Measurements from ENCODE around the gene FLYWCH2. TPM values are rescaled to one million over a fixed set of nuclear protein-coding genes. Genes with fewer than 3 reads are reported as not detected.
A peak's percentile ranks its signal among the peaks of the same experiment; 100 is the strongest.
"Not testable (repeated sequence)": the region's sequence is repeated elsewhere in the genome, so short reads cannot be mapped to it uniquely, and the experiment has no call there.

FLYWCH2 gene
- total RNA-seq, 1 donor: 54.1 TPM

DNA sequence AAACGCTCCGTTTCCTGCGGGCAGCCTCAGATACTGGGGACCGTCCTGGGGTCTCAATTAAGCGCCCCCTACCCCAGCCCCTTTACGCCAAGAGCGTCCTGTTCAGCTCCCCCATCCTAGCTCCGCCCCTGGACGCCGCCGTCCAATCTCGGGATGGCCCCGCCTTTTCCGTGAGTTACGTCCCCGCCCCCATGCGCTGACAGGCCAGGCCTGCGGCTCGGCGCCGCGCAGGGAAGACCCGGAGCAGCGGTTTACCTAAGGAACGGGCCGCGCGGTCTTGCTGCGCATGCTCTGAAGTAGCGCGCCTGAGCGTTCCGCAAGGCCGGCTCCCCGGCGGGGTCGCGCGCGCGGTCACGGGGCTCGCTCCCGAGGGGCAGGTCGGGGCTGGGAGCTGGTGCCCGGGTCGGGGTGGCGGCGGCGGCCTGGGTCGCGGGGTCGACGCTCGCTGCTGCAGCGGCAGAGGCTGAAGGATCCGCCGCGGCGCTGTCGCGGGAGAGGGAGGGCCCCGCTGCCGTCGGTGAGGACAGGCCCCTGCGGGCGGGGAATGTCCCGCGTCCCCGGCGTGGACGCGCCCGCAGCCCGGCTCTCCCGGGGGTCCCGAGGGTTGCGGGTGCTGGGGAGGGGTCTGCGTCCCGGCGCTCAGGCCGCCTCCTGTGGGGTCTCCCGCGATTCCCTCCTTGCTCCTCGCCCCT lies 28.8 kb downstream of the FLYWCH2 start, which contains the start of gene FLYWCH1:
Gene FLYWCH1, plus strand, starts transcription at position 294 of the 692 bp plus-strand sequence. CDS start 17,755 bp downstream, outside the sequence.
- DNase-seq (ENCODE audit: low read depth in 2 of 3, low spot score in 2 of 3): peak; percentile 96 to 98 (median 97)

DNA sequence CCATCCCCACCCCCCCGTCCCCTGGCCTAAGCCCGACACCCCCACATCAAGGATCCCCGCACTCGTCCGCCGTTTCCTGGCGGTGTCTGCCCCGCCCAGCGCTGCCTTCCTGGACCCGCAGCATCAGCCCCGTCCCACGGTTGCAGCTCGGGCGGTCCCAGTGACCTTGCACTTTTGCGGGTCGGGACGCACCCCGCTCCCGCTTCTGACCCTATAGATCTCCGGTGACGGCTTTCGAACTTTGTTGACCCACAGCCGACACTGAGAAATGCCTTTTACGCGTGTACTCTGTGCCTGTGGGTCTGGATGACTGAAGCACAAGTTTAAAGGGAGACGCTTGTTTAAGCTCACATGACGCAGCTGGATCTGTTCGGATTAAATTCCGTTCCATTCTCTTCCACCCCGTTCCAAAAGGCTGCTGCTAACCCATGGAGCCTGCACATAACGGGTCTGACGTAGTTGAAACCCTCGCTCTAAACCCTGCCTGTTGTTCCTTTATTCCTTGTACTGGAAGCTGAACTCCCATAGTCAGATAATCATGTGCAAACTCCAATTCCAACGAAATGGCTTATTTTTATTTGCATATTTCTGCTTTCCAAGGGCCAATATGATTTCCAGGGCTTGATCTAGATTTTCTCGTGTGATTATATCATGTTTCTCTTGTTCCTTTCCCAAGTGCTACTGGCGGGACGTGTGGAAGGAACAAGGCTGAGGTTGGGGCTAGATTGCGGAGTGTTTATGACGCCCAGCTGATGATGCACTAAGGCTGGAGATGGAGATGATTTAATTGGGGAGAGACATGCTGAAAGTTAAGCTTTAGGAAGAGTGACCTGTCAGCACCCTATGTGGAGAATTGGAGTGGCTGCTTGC lies 29.6 kb downstream of the FLYWCH2 start:
- peak; percentile 14 to 44 (median 25) for DNase-seq (ENCODE audit: low read depth in 2 of 3, low spot score in 2 of 3)

DNA sequence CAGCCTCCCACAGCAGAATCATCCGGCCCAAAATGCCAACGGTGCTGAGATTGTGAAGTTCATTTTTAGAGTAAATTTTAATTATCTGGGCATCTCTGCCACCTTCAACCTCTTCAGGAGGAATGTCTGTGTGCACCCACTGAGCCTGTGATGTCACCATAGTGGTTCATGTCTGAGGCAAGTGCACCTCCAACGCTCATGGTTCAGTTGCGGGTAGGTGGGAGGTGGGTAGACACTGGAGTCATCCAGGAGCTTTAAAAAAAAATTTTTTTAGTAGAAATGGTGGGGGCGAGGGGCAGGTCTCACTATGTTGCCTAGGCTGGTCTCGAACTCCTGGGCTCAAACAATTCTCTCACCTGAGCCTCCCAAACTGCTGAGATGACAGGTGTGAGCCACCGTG lies 30.6 kb downstream of the FLYWCH2 start:
- no peak for DNase-seq (ENCODE audit: low read depth in 2 of 3, low spot score in 2 of 3)

DNA sequence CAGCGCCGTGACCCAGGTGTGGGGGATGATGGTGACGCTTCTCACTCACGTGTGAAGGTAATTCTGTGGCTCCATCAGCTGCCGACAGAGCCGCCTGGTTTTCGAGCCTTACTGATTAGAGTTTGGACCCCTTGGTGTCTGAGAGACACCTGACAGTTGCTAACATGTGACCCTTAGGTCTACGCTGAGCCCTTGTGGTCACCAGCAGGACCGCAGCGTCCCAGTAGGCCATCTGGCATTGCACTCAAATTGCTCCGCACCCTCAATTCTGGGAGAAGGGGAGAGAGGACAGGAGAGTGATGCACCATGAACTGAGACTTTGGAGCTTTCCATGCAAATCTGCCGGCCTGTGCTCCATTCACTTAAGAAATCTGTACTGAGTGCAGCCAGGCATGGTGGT lies 31.2 kb downstream of the FLYWCH2 start:
- DNase-seq (ENCODE audit: low read depth in 2 of 3, low spot score in 2 of 3): no peak

GRCh38 chr16:2915196-2915929 lies 32.3 kb downstream of the FLYWCH2 start:
- no peak for DNase-seq (ENCODE audit: low read depth in 2 of 3, low spot score in 2 of 3)

DNA sequence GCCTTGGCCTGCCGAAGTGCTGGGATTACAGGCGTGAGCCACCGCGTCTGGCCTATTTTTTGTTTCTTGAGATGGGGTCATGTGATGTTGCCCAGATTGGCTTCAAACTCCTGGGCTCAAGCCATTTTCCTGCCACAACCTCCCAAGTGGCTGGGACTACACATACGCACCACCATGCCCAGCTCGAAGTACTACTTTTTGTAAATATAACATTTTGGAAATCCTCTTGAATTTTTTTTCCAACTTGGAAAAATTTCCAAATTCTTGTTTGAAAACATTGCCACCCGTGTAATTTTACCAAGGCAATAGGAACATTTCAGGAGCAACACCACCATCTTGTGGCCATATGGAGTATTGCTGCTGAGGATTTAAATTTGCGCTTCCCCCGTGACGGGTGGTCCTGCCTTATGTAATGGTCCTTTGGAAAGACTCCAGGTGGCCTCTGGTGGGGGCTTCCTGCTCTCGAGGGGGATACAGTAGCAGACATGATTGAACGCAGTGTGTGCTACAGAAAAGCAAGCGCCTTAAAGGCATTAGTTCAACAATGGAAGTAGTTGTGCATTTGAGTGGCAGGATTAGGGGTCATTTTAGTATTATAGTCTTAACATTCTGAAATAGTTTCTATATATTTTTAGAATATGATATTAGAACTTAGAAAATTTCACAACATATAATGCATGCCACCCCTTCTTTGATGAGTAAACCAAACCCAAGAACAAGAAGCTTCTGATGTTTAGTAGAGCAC lies 36.7 kb downstream of the FLYWCH2 start:
- peak; percentile 58 to 81 (median 68) for DNase-seq (ENCODE audit: low read depth in 2 of 3, low spot score in 2 of 3)

DNA sequence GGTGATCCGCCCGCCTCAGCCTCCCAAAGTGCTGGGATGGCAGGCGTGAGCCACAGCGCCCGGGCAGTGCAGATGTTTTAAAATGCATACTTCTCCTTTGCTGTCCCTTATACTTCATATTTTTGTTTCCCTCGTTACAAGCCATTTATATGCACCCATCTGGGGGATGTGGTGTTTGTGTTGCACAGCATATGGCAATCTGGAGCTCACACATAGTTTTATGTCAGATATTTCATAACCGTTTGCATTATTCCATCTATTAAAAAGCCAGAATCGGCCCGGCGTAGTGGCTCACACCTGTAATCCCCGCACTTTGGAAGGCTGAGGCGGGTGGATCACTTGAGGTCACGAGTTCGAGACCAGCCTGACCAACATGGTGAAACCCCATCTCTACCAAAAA lies 40.5 kb downstream of the FLYWCH2 start:
- DNase-seq (ENCODE audit: low read depth in 2 of 3, low spot score in 2 of 3): no peak

DNA sequence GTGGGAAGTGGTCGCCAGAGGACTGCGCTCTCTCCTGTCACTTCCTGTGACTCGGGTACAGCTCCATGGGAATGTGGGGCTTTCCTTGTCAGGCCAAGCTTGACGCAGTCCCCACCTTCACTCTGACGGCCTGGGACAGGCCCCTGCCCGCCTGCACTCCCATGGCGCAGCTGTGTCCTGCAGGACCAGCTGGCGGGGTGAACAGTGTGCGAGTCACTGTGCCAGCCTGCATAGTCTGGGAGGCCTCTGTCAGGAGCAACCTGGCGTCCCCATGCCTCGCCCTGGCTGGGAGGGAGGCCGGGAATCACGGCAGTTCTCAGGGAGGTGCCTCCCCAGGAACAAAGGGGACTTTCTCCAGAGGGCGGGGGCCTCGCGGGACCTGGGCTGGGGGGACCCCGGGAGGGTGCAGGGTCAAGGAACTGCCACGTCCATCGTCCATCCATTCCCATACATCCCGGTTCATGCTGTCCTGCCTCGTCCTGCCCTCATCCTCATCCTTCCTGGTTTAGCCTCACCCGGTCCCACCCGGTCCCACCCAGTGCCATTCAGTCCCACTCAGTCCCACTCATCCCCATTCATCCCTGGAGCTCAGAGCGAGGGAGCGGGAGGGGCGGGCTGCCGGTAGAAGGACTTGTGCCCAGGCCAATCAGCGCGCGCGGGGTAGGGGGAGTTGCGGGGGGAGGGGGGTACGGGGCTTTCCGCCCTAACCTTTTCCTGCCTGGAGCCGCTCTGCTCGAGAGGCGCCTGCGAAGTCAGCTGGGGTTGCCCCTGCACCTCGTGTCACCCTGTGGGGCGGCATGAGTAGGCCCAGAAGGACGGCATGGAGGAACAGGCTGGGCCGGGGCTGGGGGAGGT lies 42.1 kb downstream of the FLYWCH2 start:
- no peak for DNase-seq (ENCODE audit: low read depth in 2 of 3, low spot score in 2 of 3)

GRCh38 chr16:2925951-2926649 lies 43.1 kb downstream of the FLYWCH2 start:
- DNase-seq (ENCODE audit: low read depth in 2 of 3, low spot score in 2 of 3): no peak

DNA sequence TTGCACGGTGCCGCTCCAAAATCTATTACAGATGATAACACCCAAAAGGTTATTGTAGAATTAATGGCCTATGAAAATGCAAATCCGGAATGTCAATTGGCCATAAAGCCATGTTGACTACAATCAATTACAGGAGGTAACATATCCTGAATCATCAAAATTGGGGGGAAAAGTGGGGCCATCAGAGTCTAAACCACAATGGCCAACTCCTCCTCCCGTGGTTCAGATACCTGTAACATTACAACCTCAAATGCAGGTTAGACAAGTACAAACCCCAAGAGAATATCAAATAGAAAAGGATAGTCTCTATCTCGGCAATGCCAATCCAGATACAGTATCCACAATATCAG lies 43.6 kb downstream of the FLYWCH2 start:
- no peak for DNase-seq (ENCODE audit: low read depth in 2 of 3, low spot score in 2 of 3)

DNA sequence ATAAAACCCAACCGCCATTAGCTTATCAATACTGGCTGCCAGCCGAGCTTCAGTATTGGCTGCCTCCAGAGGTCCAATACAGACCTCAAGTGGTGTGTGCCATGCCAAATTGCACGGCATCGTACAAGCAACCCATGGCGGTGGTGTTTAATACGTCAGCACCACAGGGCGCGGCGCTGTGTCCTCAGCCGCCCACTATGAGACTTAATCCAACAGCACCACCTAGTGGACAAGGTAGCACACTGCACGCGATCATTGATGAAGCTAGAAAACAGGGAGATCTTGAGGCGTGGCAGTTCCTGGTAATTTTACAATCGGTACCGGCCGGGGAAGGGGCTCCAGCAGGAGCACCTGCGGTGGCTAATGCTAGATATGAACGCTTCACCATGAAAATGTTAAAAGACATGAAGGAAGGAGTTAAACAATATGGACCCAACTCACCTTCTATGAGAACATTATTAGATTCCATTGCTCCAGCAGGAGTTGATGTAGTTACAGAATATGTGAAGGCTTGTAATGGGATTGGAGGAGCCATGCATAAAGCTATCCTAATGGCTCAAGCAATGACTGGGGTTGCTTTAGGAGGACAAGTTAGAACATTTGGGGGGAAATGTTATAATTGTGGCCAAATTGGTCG lies 44.1 kb downstream of the FLYWCH2 start:
- peak; percentile 74 to 93 (median 86) for DNase-seq (ENCODE audit: low read depth in 2 of 3, low spot score in 2 of 3)

GRCh38 chr16:2928151-2928550 lies 45.1 kb downstream of the FLYWCH2 start:
- DNase-seq (ENCODE audit: low read depth in 2 of 3, low spot score in 2 of 3): not testable (repeated sequence)

- DNase-seq (ENCODE audit: low read depth in 2 of 3, low spot score in 2 of 3): no peak
Measured at GRCh38 chr16:2928796-2929195, 45.8 kb downstream of the FLYWCH2 start.

DNA sequence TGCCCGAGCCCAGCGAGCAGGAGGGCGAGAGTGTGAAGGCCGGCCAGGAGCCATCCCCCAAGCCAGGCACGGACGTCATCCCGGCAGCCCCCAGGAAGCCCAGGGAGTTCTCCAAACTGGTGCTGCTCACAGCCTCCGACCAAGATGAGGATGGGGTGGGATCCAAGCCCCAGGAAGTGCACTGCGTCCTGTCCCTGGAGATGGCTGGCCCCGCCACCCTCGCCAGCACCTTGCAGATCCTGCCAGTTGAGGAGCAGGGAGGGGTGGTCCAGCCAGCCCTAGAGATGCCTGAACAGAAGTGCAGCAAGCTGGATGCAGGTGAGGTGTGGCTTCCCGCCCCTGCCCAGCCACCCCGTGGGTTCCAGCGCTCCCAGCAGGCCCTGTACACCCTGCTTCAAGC lies 46.7 kb downstream of the FLYWCH2 start:
- no peak for DNase-seq (ENCODE audit: low read depth in 2 of 3, low spot score in 2 of 3)

DNA sequence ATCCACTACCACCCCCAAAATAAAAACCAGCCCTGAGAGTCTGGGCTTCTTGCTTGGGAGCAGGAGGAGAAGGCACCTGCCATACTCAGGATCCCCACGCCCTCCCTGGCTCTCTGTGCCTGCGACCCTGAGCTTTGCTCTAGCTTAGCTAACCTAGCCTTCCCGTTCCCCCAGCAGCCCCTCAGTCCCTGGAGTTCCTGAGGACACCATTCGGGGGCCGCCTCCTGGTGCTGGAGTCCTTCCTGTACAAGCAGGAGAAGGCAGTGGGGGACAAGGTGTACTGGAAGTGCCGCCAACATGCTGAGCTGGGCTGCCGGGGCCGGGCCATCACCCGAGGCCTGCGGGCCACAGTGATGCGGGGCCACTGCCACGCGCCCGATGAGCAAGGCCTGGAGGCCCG lies 47.2 kb downstream of the FLYWCH2 start:
- no peak for DNase-seq (ENCODE audit: low read depth in 2 of 3, low spot score in 2 of 3)

DNA sequence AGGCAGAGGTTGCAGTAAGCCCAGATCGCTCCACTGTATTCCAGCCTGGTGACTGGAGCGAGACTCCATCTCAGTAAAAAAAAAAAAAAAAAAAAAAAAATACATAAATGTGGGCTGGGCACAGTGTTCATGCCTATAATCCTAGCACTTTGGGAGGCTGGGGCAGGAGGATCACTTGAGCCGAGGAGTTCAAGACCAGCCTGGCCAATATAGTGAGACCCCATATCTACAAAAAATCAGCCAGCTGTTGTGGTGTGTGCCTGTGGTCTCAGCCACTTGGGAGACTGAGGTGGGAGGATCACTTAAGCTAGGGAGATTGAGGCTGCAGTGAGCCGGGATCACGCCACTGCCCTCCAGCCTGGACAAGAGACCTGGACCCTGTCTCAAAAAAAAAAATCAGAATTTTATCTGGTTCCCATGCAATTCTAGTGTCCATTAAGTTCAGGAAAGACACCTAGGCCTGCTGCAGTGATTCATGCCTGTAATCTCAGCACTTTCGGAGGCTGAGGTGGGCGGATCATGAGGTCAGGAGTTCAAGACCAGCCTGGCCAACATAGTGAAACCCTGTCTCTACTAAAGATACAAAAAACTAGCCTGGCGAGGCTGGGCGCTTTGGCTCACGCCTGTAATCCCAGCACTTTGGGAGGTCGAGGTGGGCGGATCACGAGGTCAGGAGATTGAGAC lies 48.4 kb downstream of the FLYWCH2 start:
- not testable (repeated sequence) for DNase-seq (ENCODE audit: low read depth in 2 of 3, low spot score in 2 of 3)

- no peak for DNase-seq (ENCODE audit: low read depth in 2 of 3, low spot score in 2 of 3)
Measured at GRCh38 chr16:2933136-2933535, 50.1 kb downstream of the FLYWCH2 start.

DNA sequence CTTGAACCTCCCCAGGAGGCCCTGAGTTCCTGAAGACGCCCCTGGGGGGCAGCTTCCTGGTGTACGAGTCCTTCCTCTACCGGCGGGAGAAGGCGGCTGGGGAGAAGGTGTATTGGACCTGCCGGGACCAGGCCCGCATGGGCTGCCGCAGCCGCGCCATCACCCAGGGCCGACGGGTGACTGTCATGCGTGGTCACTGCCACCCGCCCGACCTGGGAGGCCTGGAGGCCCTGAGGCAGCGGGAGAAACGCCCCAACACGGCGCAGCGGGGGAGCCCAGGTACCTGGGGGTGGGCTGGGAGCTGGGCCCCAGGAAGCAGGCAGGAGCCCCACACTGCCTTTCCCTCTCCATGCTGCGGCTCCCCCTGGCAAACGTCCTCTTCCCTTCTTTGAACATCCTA lies 50.7 kb downstream of the FLYWCH2 start:
- no peak for DNase-seq (ENCODE audit: low read depth in 2 of 3, low spot score in 2 of 3)

Data from hematopoietic multipotent progenitor cell (in vitro differentiated cells).